Measurements from ENCODE around the gene CCDC13. TPM values are rescaled to one million over a fixed set of nuclear protein-coding genes. Genes with fewer than 3 reads are reported as not detected.
"Not testable (repeated sequence)": the region's sequence is repeated elsewhere in the genome, so short reads cannot be mapped to it uniquely, and the experiment has no call there.

Gene CCDC13
- polyA plus RNA-seq, result 1 to 10 TPM in 1 of 3 donors, under 1 TPM in 1, not detected in 1; 0.61 to 1.1 TPM

- H3K4me1 Mint-ChIP-seq, result peaks cover 13 to 18% of the 10 kb centered on the region in 2 donors
- peak within 1 kb of the TSS; percentile 48 to 91 (median 88) for H3K27ac Mint-ChIP-seq
- peaks cover 3 to 12% (median 6%) of the 10 kb centered on the region in 3 donors for H3K27me3 Mint-ChIP-seq (ENCODE audit: low read depth in 3 of 3)
- DNase-seq, result peak; percentile 87 to 92 (median 87)
- H3K9me3 Mint-ChIP-seq, result peaks cover 0 to 3% (median 0%) of the 10 kb centered on the region in 6 donors
- no peaks in the 10 kb centered on the region for H3K36me3 Mint-ChIP-seq
- peak within 1 kb of the TSS; percentile 85 to 94 (median 89) for H3K4me3 Mint-ChIP-seq
These were observed at the start of gene CCDC13 for GRCh38 chr3:42772670-42773408. Gene CCDC13 (minus strand): TSS chr3:42773253. CDS start chr3:42758345, 14,908 bp downstream.

DNA sequence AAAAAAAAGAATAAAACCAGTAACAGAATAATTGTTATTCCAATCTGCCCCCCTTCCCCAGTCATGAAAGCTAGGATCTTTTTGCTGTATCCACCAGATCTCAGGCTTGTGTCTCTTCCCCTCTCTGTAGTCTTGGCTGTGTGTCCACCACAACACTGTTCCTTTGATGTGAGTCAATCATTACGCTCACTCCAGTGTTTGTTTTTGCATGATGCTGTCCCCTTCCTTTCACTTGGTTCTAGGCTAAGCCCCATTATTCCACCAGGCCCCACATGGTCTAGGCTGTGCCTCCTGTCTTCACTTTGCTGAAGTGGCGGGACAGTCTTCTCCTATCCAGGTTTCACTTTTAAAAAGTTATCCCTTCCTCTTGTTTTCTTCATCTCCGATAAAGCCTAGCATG, 49.8 kb upstream of the CCDC13 start:
- Mint-ChIP-seq H3K27ac (no peak overlapping the region), H3K4me3 (no peak overlapping the region), H3K9me3 (no peaks in the 10 kb centered on the region), H3K4me1 (no peaks in the 10 kb centered on the region), H3K27me3 (ENCODE audit: low read depth in 3 of 3) (peaks cover 0 to 8% (median 4%) of the 10 kb centered on the region in 3 donors), H3K36me3 (no peaks in the 10 kb centered on the region)
- no peak for DNase-seq

- H3K27ac Mint-ChIP-seq, result no peak overlapping the region
- H3K9me3 Mint-ChIP-seq, result no peaks in the 10 kb centered on the region
- H3K4me3 Mint-ChIP-seq, result no peak overlapping the region
These were observed 47.6 kb upstream of the CCDC13 start for GRCh38 chr3:42820746-42821051.

GRCh38 chr3:42819351-42819965, 46.4 kb upstream of the CCDC13 start:
- no peak overlapping the region for H3K27ac Mint-ChIP-seq
- H3K9me3 Mint-ChIP-seq, result no peaks in the 10 kb centered on the region
- H3K27me3 Mint-ChIP-seq (ENCODE audit: low read depth in 3 of 3), result peaks cover 2 to 7% (median 2%) of the 10 kb centered on the region in 3 donors
- H3K4me3 Mint-ChIP-seq, result no peak overlapping the region
- DNase-seq, result no peak
- no peaks in the 10 kb centered on the region for H3K4me1 Mint-ChIP-seq
- H3K36me3 Mint-ChIP-seq, result no peaks in the 10 kb centered on the region

More at GRCh38 chr3:42820746-42821051, 47.6 kb upstream of the CCDC13 start:
- Mint-ChIP-seq H3K36me3 (no peaks in the 10 kb centered on the region), H3K4me1 (no peaks in the 10 kb centered on the region), H3K27me3 (ENCODE audit: low read depth in 3 of 3) (peaks cover 0 to 4% (median 3%) of the 10 kb centered on the region in 3 donors)
- no peak for DNase-seq

GRCh38 chr3:42815826-42816225, 42.8 kb upstream of the CCDC13 start:
- Mint-ChIP-seq H3K9me3 (no peaks in the 10 kb centered on the region), H3K36me3 (no peaks in the 10 kb centered on the region), H3K27me3 (ENCODE audit: low read depth in 3 of 3) (peaks cover 0 to 6% (median 2%) of the 10 kb centered on the region in 3 donors), H3K4me3 (no peak overlapping the region), H3K27ac (no peak overlapping the region), H3K4me1 (no peaks in the 10 kb centered on the region)
- no peak for DNase-seq

DNA sequence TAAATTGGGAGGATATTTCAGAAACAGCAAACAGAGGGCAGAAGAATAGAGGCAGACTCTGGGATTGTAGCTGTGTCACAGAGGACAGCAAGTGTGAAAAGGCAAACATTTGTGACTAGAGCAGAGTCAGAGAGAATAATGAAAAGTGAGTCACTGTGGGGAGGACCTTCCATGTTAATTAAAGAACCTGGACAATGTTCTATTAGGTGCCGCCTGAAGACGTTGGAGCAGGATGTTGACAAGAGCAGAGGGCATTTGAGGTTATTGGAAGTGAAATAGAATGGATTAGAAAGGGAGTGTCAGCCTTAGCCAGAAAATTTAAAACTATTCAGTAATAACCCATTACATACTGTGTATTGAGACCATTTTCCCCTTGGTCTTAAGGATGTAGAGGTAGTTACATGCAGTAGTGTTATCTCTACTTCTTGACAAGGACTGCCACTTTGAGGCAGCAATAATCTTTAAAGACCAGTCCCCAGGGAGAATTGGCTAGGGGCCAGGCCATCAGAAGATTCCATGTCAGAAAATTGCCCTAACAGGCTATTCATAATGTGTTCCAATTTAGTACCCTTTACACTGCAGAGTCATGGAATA, 42.0 kb upstream of the CCDC13 start:
- Mint-ChIP-seq H3K9me3 (no peaks in the 10 kb centered on the region), H3K27ac (no peak overlapping the region), H3K36me3 (no peaks in the 10 kb centered on the region), H3K4me3 (no peak overlapping the region), H3K4me1 (no peaks in the 10 kb centered on the region), H3K27me3 (ENCODE audit: low read depth in 3 of 3) (peaks cover 2 to 9% (median 2%) of the 10 kb centered on the region in 3 donors)
- DNase-seq, result no peak

DNA sequence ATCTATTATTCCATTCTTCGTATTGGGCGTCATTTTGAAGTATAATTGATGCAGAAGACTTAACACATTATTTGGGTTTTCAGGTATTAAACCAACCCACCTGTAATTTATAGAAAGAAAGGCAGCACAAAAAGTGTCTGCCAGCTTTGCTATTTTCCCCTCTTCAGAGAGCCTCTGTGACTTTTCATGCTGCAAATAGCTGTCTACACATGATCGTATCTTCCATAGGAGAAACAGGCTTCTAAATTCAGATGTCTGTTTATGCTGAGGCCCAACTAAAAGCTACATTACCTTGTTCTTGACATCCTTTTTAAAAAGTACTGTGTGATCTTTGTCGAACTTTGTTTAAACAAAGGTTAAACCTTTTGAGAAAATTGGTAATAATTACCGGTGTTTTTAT, 41.2 kb upstream of the CCDC13 start:
- H3K9me3 Mint-ChIP-seq, result no peaks in the 10 kb centered on the region
- no peak for DNase-seq
- no peaks in the 10 kb centered on the region for H3K36me3 Mint-ChIP-seq
- peaks cover 2 to 12% (median 4%) of the 10 kb centered on the region in 3 donors for H3K27me3 Mint-ChIP-seq (ENCODE audit: low read depth in 3 of 3)
- no peak overlapping the region for H3K27ac Mint-ChIP-seq
- H3K4me3 Mint-ChIP-seq, result no peak overlapping the region
- H3K4me1 Mint-ChIP-seq, result no peaks in the 10 kb centered on the region

DNA sequence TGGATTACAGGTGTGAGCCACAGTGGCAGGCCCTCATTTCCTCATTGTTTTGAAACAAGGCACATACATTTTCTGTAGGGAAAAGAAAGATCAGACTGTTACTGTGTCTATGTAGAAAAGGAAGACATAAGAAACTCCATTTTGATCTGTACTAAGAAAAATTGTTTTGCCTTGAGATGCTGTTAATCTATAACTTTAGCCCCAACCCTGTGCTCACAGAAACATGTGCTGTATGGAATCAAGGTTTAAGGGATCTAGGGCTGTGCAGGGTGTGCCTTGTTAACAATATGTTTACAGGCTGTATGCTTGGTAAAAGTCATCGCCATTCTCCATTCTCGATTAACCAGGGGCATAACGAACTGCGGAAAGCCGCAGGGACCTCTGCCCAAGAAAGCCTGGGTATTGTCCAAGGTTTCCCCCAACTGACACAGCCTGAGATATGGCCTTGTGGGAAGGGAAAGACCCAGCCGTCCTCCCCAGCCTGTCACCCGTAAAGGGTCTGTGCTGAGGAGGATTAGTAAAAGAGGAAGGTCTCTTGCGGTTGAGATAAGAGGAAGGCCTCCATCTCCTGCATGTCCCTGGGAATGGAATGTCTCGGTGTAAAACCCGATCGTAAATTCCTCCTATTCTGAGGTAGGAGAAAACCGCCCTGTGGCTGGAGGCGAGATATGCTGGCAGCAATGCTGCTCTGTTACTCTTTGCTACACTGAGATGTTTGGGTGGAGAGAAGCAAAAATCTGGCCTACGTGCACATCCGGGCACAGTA, 38.2 kb upstream of the CCDC13 start:
- not testable (repeated sequence) for H3K9me3 Mint-ChIP-seq, H3K36me3 Mint-ChIP-seq, DNase-seq, H3K4me3 Mint-ChIP-seq, H3K27ac Mint-ChIP-seq, H3K4me1 Mint-ChIP-seq
- H3K27me3 Mint-ChIP-seq (ENCODE audit: low read depth in 3 of 3), result peaks cover 2 to 14% (median 7%) of the 10 kb centered on the region in 3 donors

DNA sequence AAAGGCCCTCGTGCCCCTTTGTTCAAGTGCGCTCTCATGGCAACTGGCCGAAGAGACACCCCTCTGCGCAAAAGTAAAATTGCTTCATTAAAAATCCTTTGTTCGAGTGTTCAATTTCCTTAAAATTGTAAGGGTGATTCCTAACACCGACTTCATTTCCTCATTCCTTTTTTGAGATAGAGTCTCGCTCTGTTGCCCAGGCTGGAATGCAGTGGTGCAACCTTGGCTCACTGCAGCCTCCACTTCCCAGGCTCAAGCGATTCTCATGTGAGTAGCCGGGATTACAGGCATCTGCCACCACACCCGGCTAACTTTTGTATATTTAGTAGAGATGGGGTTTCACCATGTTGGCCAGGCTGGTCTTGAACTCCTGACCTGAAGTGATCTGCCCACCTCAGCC, 37.7 kb upstream of the CCDC13 start:
- not testable (repeated sequence) for H3K9me3 Mint-ChIP-seq, H3K36me3 Mint-ChIP-seq, H3K27ac Mint-ChIP-seq, H3K4me3 Mint-ChIP-seq, H3K4me1 Mint-ChIP-seq, DNase-seq
- peaks cover 2 to 14% (median 7%) of the 10 kb centered on the region in 3 donors for H3K27me3 Mint-ChIP-seq (ENCODE audit: low read depth in 3 of 3)

- no peak within 1 kb of the TSS for H3K27ac Mint-ChIP-seq
- H3K4me1 Mint-ChIP-seq, result peaks cover 6 to 14% of the 10 kb centered on the region in 2 donors
- DNase-seq, result no peak
- no peak within 1 kb of the TSS for H3K4me3 Mint-ChIP-seq
- H3K27me3 Mint-ChIP-seq (ENCODE audit: low read depth in 3 of 3), result peaks cover 8 to 10% (median 9%) of the 10 kb centered on the region in 3 donors
- H3K36me3 Mint-ChIP-seq, result no peaks in the 10 kb centered on the region
- no peaks in the 10 kb centered on the region for H3K9me3 Mint-ChIP-seq
These were observed 36.1 kb upstream of the CCDC13 start, which contains the start of gene ACKR2 for GRCh38 chr3:42809202-42809601. Gene ACKR2 (plus strand): TSS chr3:42809445. CDS start chr3:42864503, 55,058 bp downstream.

DNA sequence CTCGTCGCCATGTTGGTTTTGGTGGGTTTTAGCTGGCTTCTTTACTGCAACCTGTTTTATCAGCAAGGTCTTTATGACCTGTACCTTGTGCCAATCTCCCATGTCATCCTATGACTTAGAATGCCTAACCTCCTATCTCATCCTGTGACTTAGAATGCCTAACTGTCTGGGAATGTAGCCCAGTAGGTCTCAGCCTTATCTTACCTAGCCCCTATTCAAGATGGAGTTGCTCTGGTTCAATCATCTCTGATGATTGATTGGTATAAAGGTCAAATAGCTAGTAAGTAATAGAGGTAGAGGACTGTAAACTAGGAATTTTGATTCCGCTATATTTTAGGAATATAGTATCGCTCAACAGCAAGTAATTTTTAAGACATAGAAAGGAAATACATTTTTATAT, 34.9 kb upstream of the CCDC13 start:
- no peak for DNase-seq
- no peak overlapping the region for H3K4me3 Mint-ChIP-seq
- peaks cover 18 to 26% of the 10 kb centered on the region in 2 donors for H3K4me1 Mint-ChIP-seq
- H3K27ac Mint-ChIP-seq, result no peak overlapping the region
- peaks cover 11 to 13% (median 11%) of the 10 kb centered on the region in 3 donors for H3K27me3 Mint-ChIP-seq (ENCODE audit: low read depth in 3 of 3)
- H3K9me3 Mint-ChIP-seq, result no peaks in the 10 kb centered on the region
- H3K36me3 Mint-ChIP-seq, result no peaks in the 10 kb centered on the region

DNA sequence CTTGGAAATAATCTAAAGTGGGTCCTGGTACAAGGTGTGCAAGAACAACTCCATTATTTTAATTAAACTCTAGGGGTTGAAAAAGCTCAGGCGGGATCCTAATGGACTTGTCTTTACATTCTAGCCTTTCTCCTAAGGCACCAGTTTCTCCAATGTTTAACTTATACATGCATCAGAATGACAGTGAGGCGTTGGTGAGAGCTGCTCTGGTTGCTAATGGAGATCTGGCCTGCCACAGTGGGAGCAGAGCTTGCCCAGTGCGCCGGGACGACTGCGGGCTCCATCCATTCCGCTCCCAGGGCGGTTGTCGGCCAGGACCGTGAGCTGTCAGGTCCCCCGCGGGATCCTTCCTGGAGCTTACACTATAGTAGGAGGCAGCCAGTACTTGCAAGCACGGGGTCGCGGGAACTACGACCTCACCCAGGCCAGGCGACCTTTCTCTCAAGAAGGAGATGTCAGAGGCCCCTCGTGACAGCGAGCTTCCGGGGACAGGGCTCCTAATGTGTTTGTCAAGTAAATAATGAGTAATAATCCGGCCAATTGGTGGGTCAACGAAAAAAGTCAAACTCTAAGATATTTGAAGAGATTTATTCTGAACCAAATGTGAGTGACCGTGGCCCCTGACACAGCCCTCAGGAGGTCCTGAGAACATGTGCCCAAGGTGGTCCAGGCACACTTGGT, 32.2 kb upstream of the CCDC13 start:
- H3K27me3 Mint-ChIP-seq (ENCODE audit: low read depth in 3 of 3), result peaks cover 9 to 11% (median 9%) of the 10 kb centered on the region in 3 donors
- H3K9me3 Mint-ChIP-seq, result no peaks in the 10 kb centered on the region
- peak overlapping the region; percentile 88 to 97 (median 96) for H3K4me3 Mint-ChIP-seq
- no peaks in the 10 kb centered on the region for H3K36me3 Mint-ChIP-seq
- H3K27ac Mint-ChIP-seq, result peak overlapping the region; percentile 83 to 97 (median 93)
- DNase-seq, result peak in 1 of 3 donors; percentile 2
- H3K4me1 Mint-ChIP-seq, result peaks cover 29 to 51% of the 10 kb centered on the region in 2 donors

GRCh38 chr3:42804831-42805132, 31.7 kb upstream of the CCDC13 start:
- H3K27me3 Mint-ChIP-seq (ENCODE audit: low read depth in 3 of 3), result peaks cover 8 to 11% (median 9%) of the 10 kb centered on the region in 3 donors
- peaks cover 29 to 56% of the 10 kb centered on the region in 2 donors for H3K4me1 Mint-ChIP-seq
- no peak for DNase-seq
- H3K36me3 Mint-ChIP-seq, result peaks cover 0 to under 1% (median 0%) of the 10 kb centered on the region in 3 donors
- H3K4me3 Mint-ChIP-seq, result peak overlapping the region; percentile 88 to 97 (median 96)
- H3K27ac Mint-ChIP-seq, result peak overlapping the region; percentile 83 to 97 (median 93)
- H3K9me3 Mint-ChIP-seq, result no peaks in the 10 kb centered on the region

Data from immature natural killer cell (primary cell).